ENCODE data around the gene GLMP. TPM values are rescaled to one million over a fixed set of nuclear protein-coding genes. Genes with fewer than 3 reads are reported as not detected.

The GLMP gene
- total RNA-seq, 1 experiment from 2014 or later, result 60.2 TPM

GRCh38 chr1:156293895-156294294, 1.6 kb downstream of the GLMP start:
- intact Hi-C loops (cut with micrococcal nuclease; ENCODE audit: unreplicated experiment), result no loop called here
- no TSS peak for BruUV-seq (replicated peaks)
- TF ChIP-seq POLR2AphosphoS5 (IDR thresholded peaks at IDR 0.05; ENCODE audit: low read depth, low read length) (no peak), TCF7L2 (IDR thresholded peaks at IDR 0.05; ENCODE audit: low read depth, low read length) (no peak), CTCF (IDR thresholded peaks at IDR 0.05) (no peak), SIN3A (IDR thresholded peaks at IDR 0.05; ENCODE audit: borderline replicate concordance, insufficient read depth, low read depth, low read length) (no peak)
- TF ChIP-seq, protein P1, sequence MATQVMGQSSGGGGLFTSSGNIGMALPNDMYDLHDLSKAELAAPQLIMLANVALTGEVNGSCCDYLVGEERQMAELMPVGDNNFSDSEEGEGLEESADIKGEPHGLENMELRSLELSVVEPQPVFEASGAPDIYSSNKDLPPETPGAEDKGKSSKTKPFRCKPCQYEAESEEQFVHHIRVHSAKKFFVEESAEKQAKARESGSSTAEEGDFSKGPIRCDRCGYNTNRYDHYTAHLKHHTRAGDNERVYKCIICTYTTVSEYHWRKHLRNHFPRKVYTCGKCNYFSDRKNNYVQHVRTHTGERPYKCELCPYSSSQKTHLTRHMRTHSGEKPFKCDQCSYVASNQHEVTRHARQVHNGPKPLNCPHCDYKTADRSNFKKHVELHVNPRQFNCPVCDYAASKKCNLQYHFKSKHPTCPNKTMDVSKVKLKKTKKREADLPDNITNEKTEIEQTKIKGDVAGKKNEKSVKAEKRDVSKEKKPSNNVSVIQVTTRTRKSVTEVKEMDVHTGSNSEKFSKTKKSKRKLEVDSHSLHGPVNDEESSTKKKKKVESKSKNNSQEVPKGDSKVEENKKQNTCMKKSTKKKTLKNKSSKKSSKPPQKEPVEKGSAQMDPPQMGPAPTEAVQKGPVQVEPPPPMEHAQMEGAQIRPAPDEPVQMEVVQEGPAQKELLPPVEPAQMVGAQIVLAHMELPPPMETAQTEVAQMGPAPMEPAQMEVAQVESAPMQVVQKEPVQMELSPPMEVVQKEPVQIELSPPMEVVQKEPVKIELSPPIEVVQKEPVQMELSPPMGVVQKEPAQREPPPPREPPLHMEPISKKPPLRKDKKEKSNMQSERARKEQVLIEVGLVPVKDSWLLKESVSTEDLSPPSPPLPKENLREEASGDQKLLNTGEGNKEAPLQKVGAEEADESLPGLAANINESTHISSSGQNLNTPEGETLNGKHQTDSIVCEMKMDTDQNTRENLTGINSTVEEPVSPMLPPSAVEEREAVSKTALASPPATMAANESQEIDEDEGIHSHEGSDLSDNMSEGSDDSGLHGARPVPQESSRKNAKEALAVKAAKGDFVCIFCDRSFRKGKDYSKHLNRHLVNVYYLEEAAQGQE (IDR thresholded peaks at IDR 0.05; ENCODE audit: insufficient read depth in 1 of 2, low read depth in 2 of 2, low read length in 1 of 2), result no peak
- ATAC-seq (no peak), DNase-seq (ENCODE audit: low read depth, low spot score) (no peak)
- Histone ChIP-seq H3K4me3 (ENCODE audit: low read depth in 2 of 2, low read length in 2 of 2) (no peak overlapping the region), H3K4me1 (ENCODE audit: control insufficient read depth, insufficient read depth, low read length) (peaks cover 18% of the 10 kb centered on the region), H3K27ac (ENCODE audit: low read length) (no peak overlapping the region), H3K27me3 (ENCODE audit: control insufficient read depth, insufficient read depth, low read length) (no peaks in the 10 kb centered on the region), H3K36me3 (ENCODE audit: control insufficient read depth, insufficient read depth, low read length) (no peaks in the 10 kb centered on the region), H3K9me3 (ENCODE audit: control insufficient read depth, insufficient read depth, low read depth, low read length) (no peaks in the 10 kb centered on the region)
- ChIA-PET POLR2A (interaction anchor here (0.6 kb wide), 1 partner anchor 142 kb away, joined by 3 read pairs; no protein-coding TSS in a partner anchor), CTCF (no interaction called here)
- in situ Hi-C loops (cut with HindIII; ENCODE audit: low pct_unique_long_range_greater_than_20kb, low sequenced_read_pairs), result no loop called here

DNA sequence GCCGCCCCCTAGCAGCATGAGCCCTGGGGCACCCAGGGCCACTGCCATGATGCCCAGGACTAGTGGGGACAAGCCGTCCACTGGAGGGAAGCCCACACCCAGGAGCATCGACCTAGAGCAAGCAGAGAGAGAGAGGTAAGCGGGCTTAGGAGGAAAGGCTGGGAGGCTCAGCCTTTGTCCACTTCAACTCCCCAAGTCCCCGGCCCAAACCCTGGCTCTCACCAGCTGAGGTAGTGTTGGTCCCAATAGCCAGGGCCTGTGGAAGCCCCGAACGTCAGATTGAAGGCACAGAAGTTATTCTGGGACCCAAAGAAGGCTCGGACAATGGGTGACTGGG, 2.4 kb downstream of the GLMP start:
- no peaks in the 10 kb centered on the region for H3K36me3 ChIP-seq (ENCODE audit: control insufficient read depth, insufficient read depth, low read length)
- peaks cover 18% of the 10 kb centered on the region for H3K4me1 ChIP-seq (ENCODE audit: control insufficient read depth, insufficient read depth, low read length)
- in situ Hi-C loops (cut with HindIII; ENCODE audit: low pct_unique_long_range_greater_than_20kb, low sequenced_read_pairs), result no loop called here
- POLR2A ChIA-PET, result interaction anchor here (0.6 kb wide), 1 partner anchor 142 kb away, joined by 3 read pairs; no protein-coding TSS in a partner anchor
- H3K4me3 ChIP-seq (ENCODE audit: low read depth in 2 of 2, low read length in 2 of 2), result no peak overlapping the region
- intact Hi-C loops (cut with micrococcal nuclease; ENCODE audit: unreplicated experiment), result no loop called here
- TF ChIP-seq, protein P1 (IDR thresholded peaks at IDR 0.05; ENCODE audit: insufficient read depth in 1 of 2, low read depth in 2 of 2, low read length in 1 of 2), result no peak
- 0 out of 2 replicates have a peak, but pooled peaks have one; percentile 15 for TF ChIP-seq POLR2AphosphoS5 (IDR thresholded peaks at IDR 0.05; ENCODE audit: low read depth, low read length)
- H3K27ac ChIP-seq (ENCODE audit: low read length), result no peak overlapping the region
- CTCF ChIA-PET, result no interaction called here
- H3K27me3 ChIP-seq (ENCODE audit: control insufficient read depth, insufficient read depth, low read length), result no peaks in the 10 kb centered on the region
- DNase-seq (ENCODE audit: low read depth, low spot score) (no peak), ATAC-seq (no peak)
- no TSS peak for BruUV-seq (replicated peaks)
- H3K9me3 ChIP-seq (ENCODE audit: control insufficient read depth, insufficient read depth, low read depth, low read length), result no peaks in the 10 kb centered on the region
